ENCODE measurements around the gene TMEM119. TPM values are rescaled to one million over a fixed set of nuclear protein-coding genes. Genes with fewer than 3 reads are reported as not detected.
A peak's percentile ranks its signal among the peaks of the same experiment; 100 is the strongest.

The TMEM119 gene
- total and polyA plus RNA-seq, 12 donors, result 0.57 to 6.9 (median 2.0) TPM

DNA sequence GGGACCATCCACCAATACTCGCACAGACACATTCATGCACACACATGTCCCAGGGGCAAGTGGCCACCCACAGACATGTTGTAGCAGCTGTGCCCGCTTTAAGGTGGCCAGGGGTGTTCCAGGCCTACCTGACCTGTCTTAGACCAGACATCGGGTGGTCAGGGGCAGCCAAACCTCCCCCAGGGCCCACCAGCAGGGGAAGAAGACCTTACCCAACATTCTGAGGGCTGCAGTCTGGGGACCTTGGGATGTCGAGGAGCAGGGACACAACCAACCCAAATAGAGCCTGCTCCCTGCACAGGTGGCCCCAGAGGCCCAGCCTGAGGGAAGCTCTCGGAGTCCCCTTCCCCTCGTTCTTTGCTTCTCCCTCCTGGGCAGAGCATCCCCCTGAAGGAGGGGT is 1.7 kb upstream of the TMEM119 start:
- H3K36me3 ChIP-seq, result no peaks in the 10 kb centered on the region
- H3K27me3 ChIP-seq, result peaks cover 0 to 3% (median 0%) of the 10 kb centered on the region in 7 donors
- TF ChIP-seq, protein P1, sequence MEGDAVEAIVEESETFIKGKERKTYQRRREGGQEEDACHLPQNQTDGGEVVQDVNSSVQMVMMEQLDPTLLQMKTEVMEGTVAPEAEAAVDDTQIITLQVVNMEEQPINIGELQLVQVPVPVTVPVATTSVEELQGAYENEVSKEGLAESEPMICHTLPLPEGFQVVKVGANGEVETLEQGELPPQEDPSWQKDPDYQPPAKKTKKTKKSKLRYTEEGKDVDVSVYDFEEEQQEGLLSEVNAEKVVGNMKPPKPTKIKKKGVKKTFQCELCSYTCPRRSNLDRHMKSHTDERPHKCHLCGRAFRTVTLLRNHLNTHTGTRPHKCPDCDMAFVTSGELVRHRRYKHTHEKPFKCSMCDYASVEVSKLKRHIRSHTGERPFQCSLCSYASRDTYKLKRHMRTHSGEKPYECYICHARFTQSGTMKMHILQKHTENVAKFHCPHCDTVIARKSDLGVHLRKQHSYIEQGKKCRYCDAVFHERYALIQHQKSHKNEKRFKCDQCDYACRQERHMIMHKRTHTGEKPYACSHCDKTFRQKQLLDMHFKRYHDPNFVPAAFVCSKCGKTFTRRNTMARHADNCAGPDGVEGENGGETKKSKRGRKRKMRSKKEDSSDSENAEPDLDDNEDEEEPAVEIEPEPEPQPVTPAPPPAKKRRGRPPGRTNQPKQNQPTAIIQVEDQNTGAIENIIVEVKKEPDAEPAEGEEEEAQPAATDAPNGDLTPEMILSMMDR (IDR thresholded peaks at IDR 0.05), result no peak
- H3K4me1 ChIP-seq, result peaks cover 0 to 3% (median 0%) of the 10 kb centered on the region in 9 donors
- no peak overlapping the region for H3K27ac ChIP-seq
- WGBS, 2 donors, result 83 to 84% methylated on average over 6 of the region's 6 CpGs
- no peaks in the 10 kb centered on the region for H3K9me3 ChIP-seq
- intact Hi-C loops (cut with DNase I), result no loop called here
- H3K4me3 ChIP-seq, result no peak overlapping the region
- ATAC-seq, result no peak
- DNase-seq, result no peak

DNA sequence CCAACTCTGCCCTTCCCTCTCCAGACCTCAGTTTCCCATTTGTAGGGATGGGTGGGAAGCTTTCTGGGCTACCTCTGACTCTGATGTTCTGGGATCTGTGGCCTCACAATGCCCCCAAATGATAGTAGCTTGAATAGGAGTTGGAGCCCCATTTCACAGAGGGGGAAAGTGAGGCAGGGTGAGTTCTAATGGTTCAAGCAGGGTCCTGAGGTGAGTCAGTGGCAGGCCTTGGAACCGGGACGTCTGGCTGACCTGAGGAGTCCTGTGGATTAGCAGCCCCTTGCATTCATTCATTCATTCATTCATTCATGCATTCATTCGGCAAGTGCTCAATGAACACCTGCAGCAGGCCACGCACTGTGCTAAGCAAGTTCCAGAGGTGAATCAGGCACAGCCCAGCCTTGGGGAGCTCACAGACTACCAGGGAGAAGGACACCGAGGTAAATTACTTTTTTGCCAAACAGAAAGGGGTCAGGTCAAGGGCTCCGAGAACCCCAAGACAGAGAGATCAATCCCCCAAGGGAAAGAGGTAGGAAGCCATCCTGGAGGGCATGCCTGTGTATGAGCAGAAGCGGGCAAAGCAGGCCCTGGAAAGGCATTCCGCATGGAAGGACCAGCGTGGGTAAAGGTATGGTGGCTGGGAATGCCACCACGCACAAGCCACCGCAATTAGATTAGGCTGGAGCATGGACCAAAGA is 818 bp upstream of the TMEM119 start:
- WGBS, 2 donors, result 88 to 92% methylated on average over 11 of the region's 11 CpGs
- Histone ChIP-seq H3K36me3 (no peaks in the 10 kb centered on the region), H3K9me3 (no peaks in the 10 kb centered on the region), H3K4me3 (peak overlapping the region in 1 of 10 donors; percentile 43), H3K27me3 (peaks cover 0 to 3% (median 0%) of the 10 kb centered on the region in 7 donors), H3K4me1 (no peaks in the 10 kb centered on the region), H3K27ac (peak overlapping the region in 2 of 10 donors; percentile 41 to 57)
- ATAC-seq (no peak), DNase-seq (no peak)
- TF ChIP-seq, protein P1 (IDR thresholded peaks at IDR 0.05), result no peak
- intact Hi-C loops (cut with DNase I), result no loop called here

DNA sequence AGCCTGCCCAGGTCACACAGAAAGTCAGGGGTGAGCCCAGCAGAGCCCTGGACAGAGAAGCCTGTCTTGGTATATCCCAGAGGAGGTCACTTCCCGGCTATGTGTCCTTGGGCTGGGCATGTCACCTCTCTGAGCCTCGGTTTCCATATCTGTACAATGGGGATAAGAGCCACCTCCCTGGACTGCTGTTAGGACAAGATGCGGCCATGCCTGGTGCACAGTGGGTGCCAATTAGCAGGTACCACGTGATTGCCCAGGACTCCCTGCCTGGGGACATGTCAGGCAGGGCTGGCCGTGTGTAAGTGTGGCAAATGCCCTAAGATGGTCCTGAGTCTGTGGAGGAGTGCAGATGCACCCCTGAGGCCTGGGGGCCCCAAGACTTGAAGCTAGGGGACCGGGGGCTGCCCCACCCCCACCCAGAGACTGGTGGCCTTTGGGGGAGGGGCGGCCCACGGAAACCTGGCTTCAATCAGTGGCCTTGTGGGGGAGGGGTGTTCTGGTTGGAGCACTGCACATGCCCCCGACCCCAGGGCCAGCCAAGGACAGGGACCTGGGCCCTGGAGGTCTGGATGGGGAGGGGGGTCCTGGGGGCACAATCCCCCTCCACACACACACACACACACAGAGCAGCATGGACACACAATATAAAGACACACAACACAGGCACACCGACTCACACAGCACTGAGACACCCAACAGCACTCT is 878 bp downstream of the TMEM119 start:
- 53 to 55% methylated on average over 10 of the region's 10 CpGs for WGBS, 2 donors
- intact Hi-C loops (cut with DNase I), result no loop called here
- peak overlapping the region in 2 of 10 donors; percentile 44 to 57 for H3K27ac ChIP-seq
- no peaks in the 10 kb centered on the region for H3K4me1 ChIP-seq
- peak overlapping the region in 7 of 10 donors; percentile 16 to 48 (median 40) for H3K4me3 ChIP-seq
- ATAC-seq (peak in 2 of 8 donors; percentile 3 to 5), DNase-seq (no peak)
- H3K36me3 ChIP-seq, result no peaks in the 10 kb centered on the region
- peaks cover 0 to 3% (median 0%) of the 10 kb centered on the region in 7 donors for H3K27me3 ChIP-seq
- no peaks in the 10 kb centered on the region for H3K9me3 ChIP-seq
- TF ChIP-seq, protein P1 (IDR thresholded peaks at IDR 0.05), result no peak

DNA sequence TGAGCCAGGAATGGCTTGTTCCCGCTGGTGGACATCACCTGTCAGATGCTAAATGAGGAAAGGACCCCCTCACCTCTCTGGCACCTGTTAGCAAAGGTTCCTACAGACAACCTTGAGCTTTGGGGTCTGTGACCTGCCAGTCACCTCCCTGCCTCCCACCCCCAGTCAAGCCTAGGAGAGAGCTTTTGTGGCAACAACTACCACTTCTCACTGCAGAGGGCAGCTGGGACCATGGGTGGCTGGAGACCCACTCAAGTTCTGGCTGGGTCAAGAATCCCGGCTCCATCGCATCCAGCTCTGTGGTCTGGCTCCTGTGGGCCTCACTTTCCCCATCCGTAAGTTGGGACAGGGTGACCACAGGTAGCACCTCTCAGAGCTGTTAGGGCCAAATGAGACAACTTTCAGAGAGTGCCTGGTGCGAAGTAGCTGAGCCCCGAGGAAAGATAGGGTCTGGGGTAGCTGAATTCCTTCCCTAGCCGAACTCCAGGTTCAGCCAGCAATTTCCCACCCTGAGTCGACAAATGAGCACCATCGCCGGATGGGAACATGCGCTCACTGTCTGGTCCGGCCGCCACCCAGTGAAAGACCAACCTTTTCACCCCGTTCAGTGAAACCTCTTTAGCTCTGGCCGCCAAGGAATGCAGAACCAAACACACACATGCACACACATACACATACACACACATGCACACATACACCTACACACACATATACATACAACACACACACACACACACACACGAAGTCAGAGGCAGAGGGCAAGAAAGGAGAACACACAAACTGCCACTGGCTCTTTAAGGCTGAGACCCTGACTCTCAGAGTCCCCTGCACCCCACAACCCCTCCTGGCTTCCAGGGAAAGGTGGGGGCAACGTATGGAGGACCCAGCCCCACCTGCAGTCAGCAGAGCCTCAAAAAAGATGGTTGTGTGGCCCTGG is 1.9 kb downstream of the TMEM119 start:
- peaks cover 0 to 3% (median 0%) of the 10 kb centered on the region in 7 donors for H3K27me3 ChIP-seq
- H3K36me3 ChIP-seq, result no peaks in the 10 kb centered on the region
- TF ChIP-seq, protein P1 (IDR thresholded peaks at IDR 0.05), result no peak
- H3K9me3 ChIP-seq, result no peaks in the 10 kb centered on the region
- peak overlapping the region in 5 of 10 donors; percentile 32 to 48 (median 40) for H3K4me3 ChIP-seq
- no peak for ATAC-seq
- 77 to 82% methylated on average over 17 of the region's 17 CpGs for whole genome bisulfite sequencing, 2 donors
- peak overlapping the region in 2 of 10 donors; percentile 31 for H3K27ac ChIP-seq
- H3K4me1 ChIP-seq, result no peaks in the 10 kb centered on the region
- intact Hi-C loops (cut with DNase I), result no loop called here
- no peak for DNase-seq
